SK-N-SH (cell line): Measurements from ENCODE around the gene TRMT44. TPM values are rescaled to one million over a fixed set of nuclear protein-coding genes. Genes with fewer than 3 reads are reported as not detected.

Source experiments
- CTCF ChIA-PET: fragments of 300-600, 350-600 bp; formaldehyde crosslinking; extraction: SDS; loops from one replicate; lab custom pipeline; 2021; lab: Yijun Ruan, JAX
- POLR2A ChIA-PET: fragments of 350-600 bp; sonication (Branson Sonifier 250); formaldehyde crosslinking; extraction: SDS; loops from one replicate; lab custom pipeline; 2020; ENCODE audit warnings: antibody characterized with exemption, inconsistent platforms; lab: Yijun Ruan, JAX
- DNase-seq: peaks from one replicate; pipeline ENCODE4 v3.0.0; 2012
- H2AFZ ChIP-seq: fragments of 200-600 bp; sonication (generic); 2 replicates; pipeline ENCODE4 v1.8.1; 2016; ENCODE audit warnings: antibody characterized with exemption, mild to moderate bottlenecking, low read depth
- H3F3A ChIP-seq: fragments of 200-600 bp; sonication (generic); replicated peaks from 2 replicates; pipeline ENCODE3; 2016; ENCODE audit warnings: antibody characterized with exemption, mild to moderate bottlenecking; ENCODE audit not compliant: insufficient read depth
- H3K27ac ChIP-seq, 2 experiments: fragments of 200-500 bp in 1 of 2; fragments of 200-600 bp in 1 of 2; sonication (Bioruptor generic) in 1 of 2; sonication (generic), shearing (Covaris generic) in 1 of 2; 2 replicates each; pipeline versions ENCODE4 v1.5.1 to v1.6.1; 2014 to 2016; ENCODE audit warnings: low read depth in 2 of 2, inconsistent platforms in 1 of 2, low read length in 1 of 2, mild to moderate bottlenecking in 1 of 2, mixed read lengths in 1 of 2
- H3K27me3 ChIP-seq: fragments of 200-600 bp; sonication (generic), shearing (Covaris generic); 2 replicates; pipeline ENCODE4 v1.6.1; 2016; ENCODE audit warnings: mixed run types; ENCODE audit not compliant: insufficient read depth
- H3K36me3 ChIP-seq, 2 experiments: fragments of 200-500 bp in 1 of 2; fragments of 200-600 bp in 1 of 2; sonication (Bioruptor generic) in 1 of 2; sonication (generic) in 1 of 2; replicated peaks in 1 of 2; 2 replicates each; pipeline versions ENCODE3 to v1.5.1; 2014 to 2016; ENCODE audit warnings: low read length in 1 of 2, mild to moderate bottlenecking in 1 of 2; ENCODE audit not compliant: insufficient read depth in 2 of 2, control insufficient read depth in 1 of 2
- H3K4me1 ChIP-seq, 2 experiments: fragments of 200-500 bp in 1 of 2; fragments of 200-600 bp in 1 of 2; sonication (Bioruptor generic) in 1 of 2; sonication (generic), shearing (Covaris generic) in 1 of 2; 2 replicates each; pipeline versions ENCODE4 v1.5.1 to v1.6.1; 2014 to 2016; ENCODE audit warnings: low read depth in 1 of 2, low read length in 1 of 2, mixed run types in 1 of 2; ENCODE audit not compliant: insufficient read depth in 2 of 2, control insufficient read depth in 1 of 2
- H3K4me2 ChIP-seq: fragments of 200-600 bp; sonication (generic), shearing (Covaris generic); 2 replicates; pipeline ENCODE4 v1.6.1; 2017; ENCODE audit warnings: mixed run types
- H3K4me3 ChIP-seq, 2 experiments: fragments of 200-500 bp in 1 of 2; fragments of 200-600 bp in 1 of 2; sonication (Bioruptor generic) in 1 of 2; sonication (generic), shearing (Covaris generic) in 1 of 2; 2 replicates each; pipeline versions ENCODE4 v1.5.1 to v1.8.1; 2014 to 2016; ENCODE audit warnings: low read depth in 2 of 2, inconsistent platforms in 1 of 2, low read length in 1 of 2, mild to moderate bottlenecking in 1 of 2, mixed read lengths in 1 of 2, moderate library complexity in 1 of 2
- H3K79me2 ChIP-seq: fragments of 200-600 bp; sonication (generic); 2 replicates; pipeline ENCODE4 v1.8.1; 2017; ENCODE audit warnings: mild to moderate bottlenecking; ENCODE audit not compliant: insufficient read depth
- H3K9ac ChIP-seq: fragments of 200-600 bp; sonication (generic); 2 replicates; pipeline ENCODE4 v1.6.1; 2017; ENCODE audit warnings: mixed run types
- H3K9me2 ChIP-seq: fragments of 200-600 bp; sonication (generic); 2 replicates; pipeline ENCODE4 v1.6.1; 2017; ENCODE audit warnings: mixed run types
- H3K9me3 ChIP-seq: fragments of 200-600 bp; sonication (generic); 2 replicates; pipeline ENCODE4 v1.6.1; 2017; ENCODE audit warnings: mixed run types, mild to moderate bottlenecking, moderate library complexity
- H4K20me1 ChIP-seq: fragments of 200-600 bp; sonication (generic); 2 replicates; pipeline ENCODE4 v1.6.1; 2017; ENCODE audit warnings: mild to moderate bottlenecking, mixed run types; ENCODE audit not compliant: insufficient read depth
- CHD2 ChIP-seq: fragments of 150-350 bp; IDR thresholded peaks from 2 replicates; pipeline ENCODE4 v1.6.1; 2018; ENCODE audit warnings: low read length; ENCODE audit not compliant: partially characterized antibody
- CTCF ChIP-seq: fragments of 200-600 bp; sonication (generic); IDR thresholded peaks from 2 replicates; pipeline ENCODE4 v1.6.1; 2017; ENCODE audit warnings: antibody characterized with exemption, mild to moderate bottlenecking, moderate library complexity
- EZH2phosphoT487 ChIP-seq: fragments of 200-600 bp; sonication (generic); IDR thresholded peaks from 2 replicates; pipeline ENCODE4 v1.6.1; 2017; ENCODE audit warnings: low read depth, mixed run types, mild to moderate bottlenecking, antibody characterized with exemption, moderate library complexity, borderline replicate concordance
- FOSL2 ChIP-seq: IDR thresholded peaks from 2 replicates; pipeline ENCODE4 v1.4.0; 2012; ENCODE audit warnings: low read depth, mild to moderate bottlenecking, moderate library complexity, borderline replicate concordance
- FOXJ3 ChIP-seq: sonication (generic); formaldehyde crosslinking; IDR thresholded peaks from 2 replicates; pipeline ENCODE4 v1.5.1; 2020; ENCODE audit warnings: mild to moderate bottlenecking, missing genetic modification reagents
- FOXM1 ChIP-seq: IDR thresholded peaks from 2 replicates; pipeline ENCODE4 v1.4.0; 2012; ENCODE audit warnings: low read depth, mild to moderate bottlenecking
- GABPA ChIP-seq: IDR thresholded peaks from 2 replicates; pipeline ENCODE4 v1.4.0; 2012; ENCODE audit warnings: low read depth, mild to moderate bottlenecking
- GATA2 ChIP-seq: sonication (generic); formaldehyde crosslinking; IDR thresholded peaks from 2 replicates; pipeline ENCODE4 v1.5.0; 2020; ENCODE audit warnings: mild to moderate bottlenecking, missing genetic modification reagents
- IRF3 ChIP-seq: fragments of 150-350 bp; IDR thresholded peaks from 2 replicates; pipeline ENCODE4 v1.6.1; 2016; ENCODE audit warnings: mild to moderate bottlenecking, low read depth, low read length
- MEF2A ChIP-seq: IDR thresholded peaks from 2 replicates; pipeline ENCODE4 v1.4.0; 2012; ENCODE audit warnings: low read depth, borderline replicate concordance
- MXI1 ChIP-seq: IDR thresholded peaks from 2 replicates; pipeline ENCODE4 v1.6.1; 2012; ENCODE audit warnings: mild to moderate bottlenecking, low read depth, low read length, improper control_type of control experiment
- NFIC ChIP-seq: IDR thresholded peaks from 2 replicates; pipeline ENCODE4 v1.4.0; 2012; ENCODE audit warnings: borderline replicate concordance
- PBX3 ChIP-seq: IDR thresholded peaks from 2 replicates; pipeline ENCODE4; 2012
- POLR2AphosphoS5 ChIP-seq: IDR thresholded peaks from 2 replicates; pipeline ENCODE4 v1.6.1; 2012; ENCODE audit warnings: low read depth, low read length
- RXRA ChIP-seq: IDR thresholded peaks from 2 replicates; pipeline ENCODE4 v1.4.0; 2012; ENCODE audit warnings: low read depth, mild to moderate bottlenecking, borderline replicate concordance
- SIN3A ChIP-seq: IDR thresholded peaks from 2 replicates; pipeline ENCODE4 v1.6.1; 2012; ENCODE audit warnings: low read depth, mild to moderate bottlenecking, low read length, moderate library complexity, borderline replicate concordance
- TAF1 ChIP-seq: IDR thresholded peaks from 2 replicates; pipeline ENCODE4 v1.6.1; 2012; ENCODE audit warnings: low read depth, mild to moderate bottlenecking, low read length, moderate library complexity, borderline replicate concordance
- TEAD4 ChIP-seq: IDR thresholded peaks from 2 replicates; pipeline ENCODE4 v1.4.0; 2012; ENCODE audit warnings: mild to moderate bottlenecking, borderline replicate concordance; ENCODE audit not compliant: insufficient read depth
- YY1 ChIP-seq: IDR thresholded peaks from 2 replicates; pipeline ENCODE4 v1.4.0; 2012; ENCODE audit warnings: low read depth, mild to moderate bottlenecking
- WGBS: methylation state at CpG from one replicate; pipeline ENCODE4 v1.1.6; 2017; ENCODE audit warnings: low lambda C conversion rate; 5-methylcytosine and 5-hydroxymethylcytosine counted together
- polyA plus RNA-seq, 3 experiments: library from polyadenylated mRNA; depleted of rRNA; stranded (reverse); fragments of >200 nt; gene quantifications; 2 replicates each; pipeline ENCODE4 v1.2.3, GENCODE V29; 2012

The TRMT44 gene
- polyA plus RNA-seq, 1 of the 3 experiments (the other 2 are of a cell fraction), result 6.0 TPM

GRCh38 chr4:8524595-8525382, 84.2 kb downstream of the TRMT44 start:
- no peaks in the 10 kb centered on the region for H3K9me2 ChIP-seq
- H3K4me3 ChIP-seq, result no peak overlapping the region
- TF ChIP-seq FOXJ3 (no peak), SIN3A (no peak), TEAD4 (no peak), FOXM1 (no peak), RXRA (no peak), NFIC (no peak), FOSL2 (no peak), PBX3 (no peak), MXI1 (no peak), MEF2A (no peak), IRF3 (no peak), POLR2AphosphoS5 (no peak), YY1 (no peak), GABPA (no peak), EZH2phosphoT487 (no peak)
- no peak overlapping the region for H3K27ac ChIP-seq
- 66% methylated on average over 7 of the region's 12 CpGs for WGBS
- H3K9ac ChIP-seq, result no peak overlapping the region
- H2AFZ ChIP-seq, result no peak overlapping the region
- no peaks in the 10 kb centered on the region for H3K79me2 ChIP-seq
- ChIA-PET CTCF (no interaction called here), POLR2A (no interaction called here)
- H3K4me1 ChIP-seq, result no peaks in the 10 kb centered on the region
- H3F3A ChIP-seq, result no peaks in the 10 kb centered on the region
- H3K27me3 ChIP-seq, result no peaks in the 10 kb centered on the region
- no peaks in the 10 kb centered on the region for H3K9me3 ChIP-seq
- H3K36me3 ChIP-seq, result no peaks in the 10 kb centered on the region
- no peak overlapping the region for H3K4me2 ChIP-seq
- no peaks in the 10 kb centered on the region for H4K20me1 ChIP-seq
- no peak for DNase-seq

GRCh38 chr4:8525383-8526120, 85.0 kb downstream of the TRMT44 start:
- TF ChIP-seq CTCF (no peak), TAF1 (no peak), NFIC (no peak), YY1 (no peak), CHD2 (no peak), GATA2 (CRISPR knock-in tag) (no peak)
- Histone ChIP-seq H3K4me1 (no peaks in the 10 kb centered on the region), H3K9me2 (no peaks in the 10 kb centered on the region), H3K9ac (no peak overlapping the region), H3K79me2 (no peaks in the 10 kb centered on the region), H3K27me3 (no peaks in the 10 kb centered on the region), H3K4me3 (no peak overlapping the region), H2AFZ (no peak overlapping the region), H3K36me3 (no peaks in the 10 kb centered on the region), H3K9me3 (no peaks in the 10 kb centered on the region), H3F3A (no peaks in the 10 kb centered on the region), H3K4me2 (no peak overlapping the region), H4K20me1 (no peaks in the 10 kb centered on the region), H3K27ac (no peak overlapping the region)
- DNase-seq, result no peak
- 46% methylated on average over 6 of the region's 16 CpGs for WGBS
- ChIA-PET POLR2A (no interaction called here), CTCF (no interaction called here)
